ENCODE results near the gene MYH9. TPM values are rescaled to one million over a fixed set of nuclear protein-coding genes. Genes with fewer than 3 reads are reported as not detected.
A peak's percentile ranks its signal among the peaks of the same experiment; 100 is the strongest.

Gene MYH9
- total RNA-seq, 4 donors from 2014 or later, result 361 to 406 (median 386) TPM

GRCh38 chr22:36350751-36351594, 36.8 kb downstream of the MYH9 start:
- TF ChIP-seq POLR2A (IDR thresholded peaks at IDR 0.05), result no peak
- TF ChIP-seq EP300 (IDR thresholded peaks at IDR 0.05), result no peak
- peaks cover 0 to 14% (median 0%) of the 10 kb centered on the region in 3 donors for H3K36me3 ChIP-seq
- DNase-seq (ENCODE audit: low spot score in 2 of 2), result no peak
- H3K9me3 ChIP-seq, result no peaks in the 10 kb centered on the region
- peaks cover 6 to 93% (median 72%) of the 10 kb centered on the region in 4 donors for H3K4me1 ChIP-seq
- H3K4me3 ChIP-seq, result no peak overlapping the region
- 16 to 21% methylated on average over 14 of the region's 14 CpGs for WGBS, 2 donors
- no peaks in the 10 kb centered on the region for H3K27me3 ChIP-seq
- H3K27ac ChIP-seq, result peak overlapping the region; percentile 72 to 90 (median 80)

DNA sequence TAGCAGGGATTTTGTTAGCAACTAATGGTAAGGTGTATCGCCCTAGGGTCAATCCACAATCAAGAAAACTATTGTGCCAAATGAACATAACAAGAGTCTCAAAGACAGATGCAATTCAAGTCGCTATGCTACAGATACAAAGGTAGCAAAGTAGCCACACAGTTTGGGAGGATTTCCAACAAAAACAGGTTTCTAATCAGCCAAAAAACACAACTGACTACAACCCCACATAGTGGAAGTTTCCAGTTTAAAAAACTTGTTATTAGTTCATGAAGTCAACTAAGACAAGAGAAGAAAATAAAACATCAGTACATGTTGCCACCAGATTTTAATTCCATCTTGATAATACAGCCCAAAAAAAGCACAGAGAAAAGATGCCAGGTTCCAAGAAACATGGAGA, 38.0 kb downstream of the MYH9 start:
- Histone ChIP-seq H3K4me3 (no peak overlapping the region), H3K4me1 (peaks cover 6 to 97% (median 73%) of the 10 kb centered on the region in 4 donors), H3K27ac (peak overlapping the region in 3 of 4 donors; percentile 74 to 90 (median 87)), H3K36me3 (peaks cover 0 to 19% (median 0%) of the 10 kb centered on the region in 3 donors), H3K27me3 (no peaks in the 10 kb centered on the region), H3K9me3 (no peaks in the 10 kb centered on the region)
- DNase-seq (ENCODE audit: low spot score in 2 of 2), result no peak
- TF ChIP-seq POLR2A (IDR thresholded peaks at IDR 0.05) (no peak), EP300 (IDR thresholded peaks at IDR 0.05) (peak in 1 of 2 donors; percentile 60)
- 63 to 67% methylated on average over 2 of the region's 2 CpGs for WGBS, 2 donors

- H3K27me3 ChIP-seq, result no peaks in the 10 kb centered on the region
- no peak for DNase-seq (ENCODE audit: low spot score in 2 of 2)
- H3K9me3 ChIP-seq, result no peaks in the 10 kb centered on the region
- TF ChIP-seq, protein P1, sequence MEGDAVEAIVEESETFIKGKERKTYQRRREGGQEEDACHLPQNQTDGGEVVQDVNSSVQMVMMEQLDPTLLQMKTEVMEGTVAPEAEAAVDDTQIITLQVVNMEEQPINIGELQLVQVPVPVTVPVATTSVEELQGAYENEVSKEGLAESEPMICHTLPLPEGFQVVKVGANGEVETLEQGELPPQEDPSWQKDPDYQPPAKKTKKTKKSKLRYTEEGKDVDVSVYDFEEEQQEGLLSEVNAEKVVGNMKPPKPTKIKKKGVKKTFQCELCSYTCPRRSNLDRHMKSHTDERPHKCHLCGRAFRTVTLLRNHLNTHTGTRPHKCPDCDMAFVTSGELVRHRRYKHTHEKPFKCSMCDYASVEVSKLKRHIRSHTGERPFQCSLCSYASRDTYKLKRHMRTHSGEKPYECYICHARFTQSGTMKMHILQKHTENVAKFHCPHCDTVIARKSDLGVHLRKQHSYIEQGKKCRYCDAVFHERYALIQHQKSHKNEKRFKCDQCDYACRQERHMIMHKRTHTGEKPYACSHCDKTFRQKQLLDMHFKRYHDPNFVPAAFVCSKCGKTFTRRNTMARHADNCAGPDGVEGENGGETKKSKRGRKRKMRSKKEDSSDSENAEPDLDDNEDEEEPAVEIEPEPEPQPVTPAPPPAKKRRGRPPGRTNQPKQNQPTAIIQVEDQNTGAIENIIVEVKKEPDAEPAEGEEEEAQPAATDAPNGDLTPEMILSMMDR (IDR thresholded peaks at IDR 0.05), result no peak
- TF ChIP-seq POLR2A (IDR thresholded peaks at IDR 0.05), result no peak
- no peak for TF ChIP-seq EP300 (IDR thresholded peaks at IDR 0.05)
- H3K4me1 ChIP-seq, result peaks cover 6 to 97% (median 73%) of the 10 kb centered on the region in 4 donors
- WGBS, 2 donors, result 77 to 82% methylated on average over 14 of the region's 14 CpGs
- H3K4me3 ChIP-seq, result no peak overlapping the region
- peak overlapping the region in 2 of 4 donors; percentile 44 to 87 for H3K27ac ChIP-seq
- peaks cover 0 to 19% (median 0%) of the 10 kb centered on the region in 3 donors for H3K36me3 ChIP-seq
These were observed 39.0 kb downstream of the MYH9 start for GRCh38 chr22:36348760-36349159.

GRCh38 chr22:36347094-36347493, 40.7 kb downstream of the MYH9 start:
- H3K27ac ChIP-seq, result peak overlapping the region in 2 of 4 donors; percentile 40 to 62
- WGBS, 2 donors, result 38 to 63% methylated on average over 5 of the region's 5 CpGs

GRCh38 chr22:36344106-36344827, 43.5 kb downstream of the MYH9 start:
- Histone ChIP-seq H3K9me3 (no peaks in the 10 kb centered on the region), H3K36me3 (peaks cover 0 to 49% (median 13%) of the 10 kb centered on the region in 3 donors), H3K4me1 (peaks cover 0 to 97% (median 65%) of the 10 kb centered on the region in 4 donors), H3K27ac (peak overlapping the region in 3 of 4 donors; percentile 42 to 92 (median 88)), H3K27me3 (no peaks in the 10 kb centered on the region), H3K4me3 (no peak overlapping the region)
- 58 to 65% methylated on average over 16 to 23 of the region's 23 CpGs for WGBS, 2 donors
- peak in 1 of 2 donors; percentile 29 for TF ChIP-seq EP300 (IDR thresholded peaks at IDR 0.05)
- TF ChIP-seq, protein P1 (IDR thresholded peaks at IDR 0.05), result no peak
- DNase-seq (ENCODE audit: low spot score in 2 of 2), result no peak

More at GRCh38 chr22:36347094-36347493, 40.7 kb downstream of the MYH9 start:
- Histone ChIP-seq H3K36me3 (peaks cover 0 to 22% (median 0%) of the 10 kb centered on the region in 3 donors), H3K4me3 (no peak overlapping the region), H3K27me3 (no peaks in the 10 kb centered on the region), H3K9me3 (no peaks in the 10 kb centered on the region), H3K4me1 (peaks cover 6 to 97% (median 69%) of the 10 kb centered on the region in 4 donors)
- TF ChIP-seq EP300 (IDR thresholded peaks at IDR 0.05), result no peak
- no peak for TF ChIP-seq POLR2A (IDR thresholded peaks at IDR 0.05)
- TF ChIP-seq, protein P1 (IDR thresholded peaks at IDR 0.05), result no peak
- DNase-seq (ENCODE audit: low spot score in 2 of 2), result no peak
